Cerebellar nuclear complex (tissue), 1 donor: ENCODE measurements around the gene LMF1.
A peak's percentile ranks its signal among the peaks of the same experiment; 100 is the strongest.

Experiments
- DNase-seq, 2 experiments: peaks; one replicate each; lab custom pipeline; 2025; lab: John Stamatoyannopoulos, UW

The LMF1 gene

GRCh38 chr16:970766-971581 is at the start of gene LMF1:
LMF1 (minus strand) TSS chr16:970984; CDS start chr16:970980, 4 bp downstream.
- peak in 1 of 2 experiments; percentile 45 for DNase-seq

- no peak for DNase-seq
These were observed 49.3 kb upstream of the LMF1 start for GRCh38 chr16:1020091-1020399.

- no peak for DNase-seq
These were observed 48.7 kb upstream of the LMF1 start for GRCh38 chr16:1019231-1020090.

- DNase-seq: no peak
These were observed 47.8 kb upstream of the LMF1 start for GRCh38 chr16:1018447-1019198.

- DNase-seq: no peak
These were observed 44.1 kb upstream of the LMF1 start for GRCh38 chr16:1014771-1015495.

GRCh38 chr16:1014221-1014620 is 43.4 kb upstream of the LMF1 start:
- DNase-seq: no peak

- DNase-seq: no peak
These were observed 42.8 kb upstream of the LMF1 start for GRCh38 chr16:1013593-1013900.

GRCh38 chr16:1012722-1013592 is 42.2 kb upstream of the LMF1 start:
- DNase-seq: no peak

- DNase-seq: no peak
These were observed 41.4 kb upstream of the LMF1 start for GRCh38 chr16:1012135-1012534.

GRCh38 chr16:1011316-1012082 is 40.7 kb upstream of the LMF1 start:
- no peak for DNase-seq

- DNase-seq: no peak
These were observed 40.0 kb upstream of the LMF1 start for GRCh38 chr16:1010815-1011214.

GRCh38 chr16:1010251-1010650 is 39.5 kb upstream of the LMF1 start:
- DNase-seq: no peak

GRCh38 chr16:1009358-1010150 is 38.8 kb upstream of the LMF1 start:
- no peak for DNase-seq

GRCh38 chr16:1008085-1008484 is 37.3 kb upstream of the LMF1 start:
- DNase-seq: no peak

- DNase-seq: no peak
These were observed 36.6 kb upstream of the LMF1 start for GRCh38 chr16:1007284-1007850.

GRCh38 chr16:1006781-1007180 is 36.0 kb upstream of the LMF1 start:
- DNase-seq: no peak

GRCh38 chr16:1005286-1005685 is 34.5 kb upstream of the LMF1 start:
- no peak for DNase-seq

GRCh38 chr16:1003391-1004347 is 32.9 kb upstream of the LMF1 start:
- DNase-seq: no peak
